ENCODE measurements around the gene ACP4. TPM values are rescaled to one million over a fixed set of nuclear protein-coding genes. Genes with fewer than 3 reads are reported as not detected.
"Not testable (repeated sequence)": the region's sequence is repeated elsewhere in the genome, so short reads cannot be mapped to it uniquely, and the experiment has no call there.

The ACP4 gene
- total RNA-seq, 1 donor from 2014 or later = not detected

DNA sequence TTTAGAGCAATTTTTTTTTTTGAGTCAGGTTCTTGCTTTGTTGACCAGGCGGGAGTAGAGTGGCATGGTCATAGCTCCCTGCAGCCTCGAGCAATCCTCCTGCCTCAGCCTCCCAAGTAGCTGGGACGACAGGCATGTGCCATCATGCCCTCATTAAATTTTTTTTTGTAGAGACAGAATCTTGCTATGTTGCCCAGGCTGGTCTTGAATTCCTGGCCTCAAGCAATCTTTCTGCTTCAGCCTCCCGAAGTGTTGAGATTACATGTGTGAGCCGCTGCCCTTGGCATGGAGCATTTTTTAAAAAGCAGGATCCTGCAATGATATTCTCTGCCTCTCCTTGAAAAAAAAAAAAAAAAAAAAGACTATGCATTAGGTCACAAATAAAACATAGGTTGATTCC lies 14.1 kb upstream of the ACP4 start:
- no peak for DNase-seq (ENCODE audit: extremely low read depth, low read depth, low spot score)

DNA sequence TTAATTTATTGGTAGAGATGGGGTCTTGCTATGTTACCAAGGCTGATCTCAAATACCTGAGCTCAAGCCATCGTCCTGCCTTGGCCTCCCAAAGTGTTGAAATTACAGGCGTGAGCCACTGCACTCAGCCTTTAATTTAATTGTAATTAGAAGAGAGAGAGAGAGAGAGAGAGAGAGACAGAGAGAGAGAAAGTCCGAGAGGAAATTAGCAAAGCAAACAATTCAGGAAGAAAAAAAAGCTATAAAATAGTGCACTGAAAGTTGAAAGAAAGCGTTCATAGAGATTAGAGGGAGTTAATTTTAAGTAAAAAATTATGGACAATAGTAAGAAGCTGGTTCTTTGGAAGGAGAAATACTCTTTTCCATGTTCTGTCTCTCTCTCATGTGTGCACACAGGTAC lies 13.0 kb upstream of the ACP4 start:
- no peak for DNase-seq (ENCODE audit: extremely low read depth, low read depth, low spot score)

DNA sequence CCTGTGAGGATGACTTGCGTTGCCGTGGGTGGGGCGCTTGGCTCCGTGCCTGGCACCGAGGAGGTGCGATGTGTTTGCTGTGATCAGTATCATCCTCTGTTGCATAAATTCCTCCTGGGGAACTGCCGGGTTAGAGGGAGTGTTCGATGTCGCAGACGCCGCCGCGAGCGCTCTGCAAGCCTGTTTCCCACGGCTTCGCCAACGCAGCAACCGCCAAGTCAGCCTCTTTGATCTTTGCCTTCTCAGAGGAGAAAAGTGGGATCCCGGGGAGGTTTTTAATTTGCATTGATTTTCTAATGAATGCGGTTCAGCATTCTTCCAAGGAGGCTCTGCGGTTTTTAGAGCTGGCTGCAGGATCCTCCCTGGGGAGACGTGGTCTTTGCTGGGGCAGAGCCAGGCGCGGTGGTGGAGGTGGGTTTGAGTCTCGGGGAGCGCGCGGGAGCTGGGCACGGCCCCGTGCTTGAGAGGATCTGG lies 12.3 kb upstream of the ACP4 start:
- DNase-seq (ENCODE audit: extremely low read depth, low read depth, low spot score) = no peak

DNA sequence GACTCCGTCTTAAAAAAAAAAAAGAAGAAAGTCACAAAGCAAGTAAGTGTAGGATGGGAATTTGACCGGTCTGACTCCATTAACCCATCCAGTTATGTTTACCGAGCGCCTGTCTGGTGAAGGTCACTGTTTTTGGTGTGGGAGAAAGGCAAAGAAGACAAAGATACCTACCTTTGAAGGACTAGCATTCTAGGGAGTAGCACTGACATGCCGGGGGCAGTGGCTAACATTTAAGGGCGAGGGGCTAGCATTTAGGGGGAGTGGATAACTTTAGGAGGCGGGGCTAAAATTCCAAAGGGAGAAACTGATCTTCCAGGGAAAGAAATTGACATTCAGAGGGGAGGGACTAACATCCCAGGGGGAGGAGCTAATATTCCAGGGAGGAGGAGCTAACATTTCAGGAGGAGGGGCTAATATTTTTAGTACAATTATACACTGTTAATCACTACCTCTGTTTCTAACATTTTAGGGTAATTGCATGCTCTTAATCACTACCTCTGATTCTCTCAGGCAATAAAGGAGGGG lies 11.2 kb upstream of the ACP4 start:
- DNase-seq (ENCODE audit: extremely low read depth, low read depth, low spot score) = no peak

DNA sequence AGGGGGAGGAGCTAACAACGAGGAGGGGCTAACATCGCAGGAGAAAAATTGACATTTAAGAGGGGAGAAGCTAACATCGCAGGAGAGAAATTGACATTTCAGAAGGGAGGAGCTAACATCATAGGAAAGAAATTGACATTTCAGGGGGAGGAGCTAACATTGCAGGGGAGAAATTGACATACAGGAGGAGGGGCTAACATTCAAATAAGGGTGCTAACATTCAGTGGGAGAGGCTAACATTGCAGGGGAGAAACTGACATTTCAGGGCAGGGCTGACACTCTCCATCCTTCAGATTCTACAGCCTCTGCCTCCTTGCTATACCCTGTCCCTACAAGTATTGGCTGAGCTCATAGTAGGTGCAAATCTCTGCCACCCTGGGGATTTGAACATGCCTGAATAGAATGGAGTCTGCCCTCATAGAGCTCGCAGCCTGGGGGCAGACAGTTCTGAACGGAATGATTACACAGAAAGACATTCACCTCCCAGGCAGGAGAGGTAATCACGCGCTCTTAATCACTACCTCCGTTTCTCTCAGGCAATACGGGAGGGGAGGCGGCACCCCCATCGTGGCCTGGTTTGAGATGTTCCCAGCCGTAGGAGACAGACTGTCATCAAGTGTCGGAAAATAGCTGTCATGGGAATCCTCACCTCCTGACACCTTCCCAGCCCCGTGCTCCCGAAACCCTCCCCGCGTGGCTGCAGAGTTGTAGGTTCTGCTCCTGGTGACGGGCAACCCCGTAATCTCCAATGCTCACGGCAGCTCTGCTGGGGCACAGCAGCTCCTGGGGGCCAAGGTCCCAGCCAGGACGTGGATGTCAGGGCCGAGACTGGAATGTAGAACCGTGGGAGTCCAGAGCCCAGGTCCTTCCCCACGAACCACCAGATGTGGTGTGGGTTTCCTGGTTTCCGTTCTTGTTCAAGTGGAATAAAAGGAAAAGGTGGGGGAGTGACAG lies 10.4 kb upstream of the ACP4 start:
- no peak for DNase-seq (ENCODE audit: extremely low read depth, low read depth, low spot score)

DNA sequence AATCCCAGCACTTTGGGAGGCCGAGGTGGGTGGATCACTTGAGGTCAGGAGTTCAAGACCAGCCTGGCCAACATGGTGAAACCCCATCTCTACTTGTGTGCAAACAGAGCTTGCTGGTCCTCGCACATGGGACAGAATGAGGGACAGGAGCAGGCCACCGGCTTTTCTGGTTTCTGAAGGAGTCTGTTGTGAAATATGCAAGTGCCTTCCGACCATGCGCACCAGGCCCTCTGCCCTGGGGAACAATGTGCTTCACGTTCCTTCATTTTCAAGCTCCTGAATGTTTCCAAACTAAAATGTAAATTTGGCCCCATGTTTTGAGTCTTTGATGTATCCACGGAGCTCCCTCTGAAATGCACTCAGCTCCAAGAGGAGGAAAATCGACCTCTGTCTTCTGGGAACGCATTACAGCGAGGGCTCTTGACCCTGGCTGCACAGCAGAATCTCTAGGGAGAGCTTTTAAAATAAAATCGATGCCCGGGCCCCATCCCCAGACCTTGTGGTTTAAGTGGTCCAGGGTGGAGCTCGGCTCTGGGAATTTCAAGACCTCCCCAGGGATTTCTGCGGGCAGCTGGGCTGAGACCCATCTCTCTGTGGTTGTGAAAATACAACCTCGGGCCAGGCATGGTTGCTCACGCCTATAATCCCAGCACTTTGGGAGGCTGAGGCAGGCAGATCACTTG lies 9.3 kb upstream of the ACP4 start:
- no peak for DNase-seq (ENCODE audit: extremely low read depth, low read depth, low spot score)

DNA sequence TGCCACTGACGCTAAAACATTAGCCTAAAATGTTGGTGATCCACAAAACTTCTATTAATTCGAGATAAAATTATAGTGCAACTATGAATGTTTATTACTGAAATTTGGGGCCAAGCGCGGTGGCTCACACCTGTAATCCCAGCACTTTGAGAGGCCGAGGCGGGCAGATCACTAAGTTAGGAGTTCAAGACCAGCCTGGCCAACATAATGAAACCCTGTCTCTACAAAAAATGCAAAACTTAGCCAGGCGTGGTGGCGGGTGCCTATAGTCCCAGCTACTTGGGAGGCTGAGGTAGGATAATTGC lies 6.4 kb upstream of the ACP4 start:
- DNase-seq (ENCODE audit: extremely low read depth, low read depth, low spot score) = not testable (repeated sequence)

DNA sequence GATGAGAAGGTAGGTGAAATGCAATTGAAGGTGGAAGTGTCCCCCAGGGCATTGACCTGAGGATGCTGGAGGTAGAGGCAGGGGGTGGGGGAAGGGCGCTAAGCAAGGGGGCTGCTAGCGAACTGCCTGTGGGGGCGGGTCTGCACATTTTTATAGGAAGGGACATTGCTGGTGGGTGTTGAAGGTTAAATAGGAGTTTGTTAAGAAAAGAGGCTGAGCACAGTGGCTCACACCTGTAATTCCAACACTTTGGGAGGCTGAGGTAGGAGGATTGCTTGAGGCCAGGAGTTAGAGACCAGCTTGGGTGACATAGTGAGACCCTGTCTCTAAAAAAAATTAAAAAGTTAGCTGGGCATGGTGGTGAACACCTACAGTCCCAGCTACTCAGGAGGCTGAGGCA lies 5.5 kb upstream of the ACP4 start:
- DNase-seq (ENCODE audit: extremely low read depth, low read depth, low spot score) = no peak

DNA sequence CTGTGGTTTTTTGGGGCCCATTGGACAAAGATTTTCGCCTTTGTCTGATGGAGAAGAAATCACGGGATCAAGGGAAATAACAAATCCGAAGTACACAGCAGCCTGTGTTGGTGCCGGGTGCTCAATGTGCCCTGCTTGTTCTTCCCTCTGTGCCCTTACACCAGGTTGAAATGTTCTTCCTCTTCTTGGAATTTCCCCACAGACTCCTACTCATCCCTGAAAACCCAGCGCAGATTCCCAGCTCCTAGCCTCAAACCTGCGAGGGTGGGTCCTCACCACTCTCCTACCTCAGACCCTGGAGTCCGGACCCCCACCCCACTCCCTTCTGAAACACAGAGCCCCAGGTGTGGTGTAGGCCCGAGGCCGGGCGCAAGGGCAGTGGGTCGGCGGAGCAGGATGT lies 4.9 kb upstream of the ACP4 start:
- DNase-seq (ENCODE audit: extremely low read depth, low read depth, low spot score) = no peak

DNA sequence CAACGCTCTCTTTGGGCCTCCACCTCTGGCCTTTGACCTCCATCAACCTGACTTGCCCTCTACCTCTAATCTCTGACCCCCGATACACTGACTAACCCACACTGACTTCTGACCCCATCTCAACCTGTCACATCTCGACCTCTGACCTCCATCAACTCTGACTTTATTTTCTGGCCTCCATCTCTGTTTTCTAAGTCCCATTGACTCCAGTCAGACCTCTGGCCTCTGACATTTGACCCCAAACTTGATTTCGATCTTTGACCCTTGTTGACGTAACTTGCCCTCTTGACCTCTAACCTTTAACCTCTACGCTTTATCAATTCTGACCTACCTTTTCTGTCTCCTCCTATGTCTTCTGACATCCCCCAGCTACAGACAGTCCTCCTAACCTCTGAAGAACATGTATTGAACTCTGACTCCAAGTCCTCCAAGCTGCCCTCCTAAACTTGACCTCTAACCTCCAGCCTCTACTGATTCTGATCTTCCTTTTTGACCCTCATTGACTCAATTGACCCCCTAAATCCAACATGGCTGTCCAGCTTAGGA lies 780 bp downstream of the ACP4 start:
- DNase-seq (ENCODE audit: extremely low read depth, low read depth, low spot score) = no peak

DNA sequence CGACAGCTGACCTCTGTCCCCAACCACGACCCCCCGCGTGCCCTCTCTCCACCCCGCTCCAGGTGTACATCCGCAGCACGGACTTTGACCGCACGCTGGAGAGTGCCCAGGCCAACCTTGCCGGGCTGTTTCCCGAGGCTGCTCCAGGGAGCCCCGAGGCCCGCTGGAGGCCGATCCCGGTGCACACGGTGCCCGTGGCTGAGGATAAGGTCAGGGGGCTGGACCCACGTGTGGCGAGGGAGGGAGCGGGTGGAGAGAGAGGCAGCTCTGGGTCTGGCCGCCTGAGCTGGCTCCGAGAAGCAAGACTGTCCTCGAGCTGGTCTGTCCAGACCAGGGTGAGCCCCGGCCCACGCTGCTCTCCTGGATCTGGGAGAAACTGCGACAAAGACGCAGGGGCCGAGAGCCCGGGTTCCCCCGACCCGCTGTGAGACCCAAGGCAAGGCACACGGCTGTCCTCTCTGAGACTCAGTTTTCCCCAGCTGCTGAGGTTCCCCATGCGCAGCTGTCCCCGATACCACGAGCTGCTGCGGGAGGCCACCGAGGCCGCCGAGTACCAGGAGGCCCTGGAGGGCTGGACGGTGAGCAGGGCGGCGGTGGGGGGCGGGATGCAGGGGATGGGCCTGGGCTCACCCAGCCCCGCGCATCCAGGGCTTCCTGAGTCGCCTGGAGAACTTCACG lies 1.5 kb downstream of the ACP4 start:
- no peak for DNase-seq (ENCODE audit: extremely low read depth, low read depth, low spot score)

DNA sequence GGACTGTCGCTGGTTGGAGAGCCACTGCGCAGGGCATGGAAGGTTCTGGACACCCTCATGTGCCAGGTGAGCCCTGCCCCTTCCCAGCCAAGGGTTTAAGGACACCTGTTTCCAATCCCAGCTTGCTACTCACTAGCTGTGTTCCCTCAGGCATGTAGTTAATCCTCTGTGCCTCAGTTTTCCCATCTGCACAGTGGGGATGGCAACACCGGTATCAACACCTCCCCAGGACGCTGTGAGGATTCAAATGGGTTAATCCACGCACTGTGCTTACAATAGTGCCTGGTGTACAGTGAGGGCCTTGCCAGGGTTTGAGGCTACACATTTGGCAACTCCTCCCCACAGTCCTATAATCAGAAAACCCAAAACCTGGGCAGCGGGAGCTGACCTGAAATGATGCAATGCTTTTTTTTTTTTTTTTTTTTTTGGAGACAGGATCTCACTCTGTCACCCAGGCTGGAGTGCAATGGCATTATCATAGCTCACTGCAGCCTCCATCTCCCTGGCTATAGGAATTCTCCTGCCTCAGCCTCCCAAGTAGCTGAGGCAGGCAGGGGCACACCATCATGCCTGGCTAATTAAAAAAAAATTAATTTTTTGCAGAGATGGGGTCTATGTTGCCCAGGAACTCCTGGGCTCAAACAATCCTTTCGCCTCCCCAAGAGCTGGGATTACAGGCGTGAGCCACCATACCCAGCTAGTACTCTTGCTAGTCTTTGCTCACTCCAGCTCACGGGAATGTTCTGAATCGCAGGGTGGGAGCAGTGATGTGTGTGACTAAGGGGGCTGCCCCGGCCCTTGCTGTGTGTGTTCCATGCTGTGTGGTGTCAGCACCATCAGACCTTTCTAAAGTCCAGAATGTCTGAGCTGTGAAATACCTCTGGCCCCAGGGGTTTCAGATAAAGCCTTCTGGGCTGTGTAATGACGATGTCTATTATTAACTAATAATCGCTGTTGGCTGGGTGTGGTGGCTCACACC lies 2.3 kb downstream of the ACP4 start:
- no peak for DNase-seq (ENCODE audit: extremely low read depth, low read depth, low spot score)

DNA sequence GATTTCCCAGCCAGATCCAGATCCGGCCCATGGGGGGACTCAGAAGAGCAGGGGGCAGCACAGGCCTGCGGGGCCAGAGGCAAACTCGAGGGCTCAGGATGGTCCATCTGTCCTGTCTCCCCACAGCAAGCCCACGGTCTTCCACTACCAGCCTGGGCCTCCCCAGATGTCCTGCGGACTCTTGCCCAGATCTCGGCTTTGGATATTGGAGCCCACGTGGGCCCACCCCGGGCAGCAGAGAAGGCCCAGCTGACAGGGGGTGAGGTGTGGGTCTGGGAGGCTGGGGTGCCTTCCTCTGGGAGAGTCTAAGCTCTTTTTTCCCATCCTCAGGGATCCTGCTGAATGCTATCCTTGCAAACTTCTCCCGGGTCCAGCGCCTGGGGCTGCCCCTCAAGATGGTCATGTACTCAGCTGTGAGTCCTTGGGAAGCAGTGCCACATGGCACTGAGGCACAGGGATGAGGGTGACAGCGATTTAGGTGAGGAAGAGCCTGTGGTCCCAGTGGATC lies 3.4 kb downstream of the ACP4 start:
- DNase-seq (ENCODE audit: extremely low read depth, low read depth, low spot score) = no peak

DNA sequence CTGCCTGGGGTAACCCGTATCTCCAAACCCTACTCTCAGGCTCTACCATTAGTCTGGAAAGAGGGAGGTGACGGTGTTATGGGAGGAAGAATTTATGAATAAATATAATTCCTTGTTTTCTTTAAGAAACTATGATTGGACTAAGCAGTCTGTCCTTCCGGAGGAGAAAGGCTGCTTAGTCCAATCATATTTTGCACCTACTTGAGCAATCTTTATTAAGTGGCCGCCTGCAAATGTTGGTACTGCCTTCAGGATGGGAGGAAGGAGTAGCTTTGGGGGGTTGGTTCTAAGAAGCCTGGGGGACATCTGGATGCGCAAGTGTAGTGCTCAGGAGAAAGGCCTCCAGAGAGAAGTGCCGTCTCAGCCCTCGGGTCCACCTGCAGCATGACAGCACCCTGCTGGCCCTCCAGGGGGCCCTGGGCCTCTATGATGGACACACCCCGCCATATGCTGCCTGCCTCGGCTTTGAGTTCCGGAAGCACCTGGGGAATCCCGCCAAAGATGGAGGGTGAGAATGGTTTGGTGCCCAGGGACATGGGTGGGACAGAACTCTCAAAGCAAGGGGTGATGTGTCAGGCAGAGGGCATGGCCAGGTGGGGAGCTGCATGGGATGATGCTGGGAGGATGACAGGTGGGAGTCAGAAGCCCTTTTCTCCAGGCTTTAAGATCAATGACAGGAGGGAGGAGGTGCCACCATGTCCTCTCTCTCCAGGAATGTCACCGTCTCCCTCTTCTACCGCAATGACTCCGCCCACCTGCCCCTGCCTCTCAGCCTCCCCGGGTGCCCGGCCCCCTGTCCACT lies 4.1 kb downstream of the ACP4 start:
- DNase-seq (ENCODE audit: extremely low read depth, low read depth, low spot score) = no peak

DNA sequence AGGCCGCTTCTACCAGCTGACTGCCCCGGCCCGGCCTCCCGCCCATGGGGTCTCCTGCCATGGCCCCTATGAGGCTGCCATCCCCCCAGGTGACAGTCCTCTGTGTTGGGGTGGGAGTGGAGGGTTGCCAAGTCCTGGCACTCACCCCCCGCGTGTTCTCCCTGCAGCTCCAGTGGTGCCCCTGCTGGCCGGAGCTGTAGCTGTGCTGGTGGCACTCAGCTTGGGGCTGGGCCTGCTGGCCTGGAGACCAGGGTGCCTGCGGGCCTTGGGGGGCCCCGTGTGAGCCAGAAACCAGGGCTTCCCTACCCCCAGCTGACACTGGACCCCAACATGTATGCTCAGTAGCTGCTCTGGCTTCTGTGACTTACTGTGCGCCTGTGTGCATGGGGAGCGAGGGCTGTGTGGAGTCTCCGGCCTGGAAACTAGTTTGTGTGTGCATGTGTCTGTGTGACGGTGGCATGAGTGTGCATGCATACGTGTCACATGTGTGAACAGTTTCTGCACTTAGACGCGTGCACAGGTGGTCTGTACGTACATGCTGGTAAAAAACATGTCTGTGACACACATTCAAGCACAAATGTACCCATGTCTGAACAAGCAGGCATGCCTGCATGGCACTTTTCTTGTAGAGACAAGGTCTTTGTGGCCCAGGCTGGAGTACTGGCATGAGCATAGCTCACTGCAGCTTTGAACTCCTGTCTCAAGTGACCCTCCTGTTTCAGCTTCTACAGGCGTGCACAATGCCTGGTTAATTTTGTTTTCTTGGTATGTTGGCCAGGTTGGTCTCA lies 4.9 kb downstream of the ACP4 start:
- DNase-seq (ENCODE audit: extremely low read depth, low read depth, low spot score) = no peak

DNA sequence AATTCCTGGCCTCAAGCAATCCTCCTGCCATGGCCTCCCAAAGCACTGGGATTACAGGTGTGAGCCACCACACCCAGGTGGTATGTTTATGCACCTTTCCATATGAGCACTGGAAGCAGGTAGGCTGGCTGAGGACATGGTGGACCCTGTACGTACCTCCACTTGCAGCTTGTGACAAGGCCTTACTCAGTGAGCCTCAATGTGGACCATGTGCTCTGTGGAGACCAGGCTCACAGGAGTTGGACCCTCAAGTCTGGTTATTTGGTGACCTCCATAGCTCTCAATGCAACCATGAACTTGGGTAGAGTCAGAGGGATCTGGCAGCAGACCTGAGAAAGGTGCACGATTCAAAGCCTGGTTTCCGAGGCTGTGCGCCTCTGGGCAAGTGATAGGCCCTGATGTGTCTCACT lies 5.5 kb downstream of the ACP4 start:
- DNase-seq (ENCODE audit: extremely low read depth, low read depth, low spot score) = no peak

DNA sequence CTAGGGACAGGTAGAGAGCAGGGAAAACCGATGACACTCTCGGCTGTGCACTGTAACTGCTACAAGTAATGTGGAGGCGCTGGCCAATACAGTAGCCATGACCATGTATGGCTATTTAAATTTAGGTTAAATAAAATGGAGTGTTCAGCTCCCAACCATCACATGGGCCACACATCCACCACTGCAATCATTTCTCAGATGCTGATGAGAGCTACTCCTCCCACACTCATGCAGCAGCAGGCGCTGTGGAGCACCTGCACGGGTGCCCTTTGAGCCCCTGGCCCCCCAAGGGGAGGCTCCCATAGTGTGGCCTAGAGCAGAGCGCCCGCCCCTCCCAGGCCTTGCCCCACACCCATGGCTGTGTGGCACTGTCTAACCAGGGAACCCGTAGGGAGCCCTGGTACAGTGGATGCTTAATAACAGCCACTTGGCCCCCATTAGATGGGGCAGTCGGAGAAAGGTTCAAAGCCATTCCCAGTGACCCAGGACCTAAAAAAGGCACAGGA lies 6.0 kb downstream of the ACP4 start:
- DNase-seq (ENCODE audit: extremely low read depth, low read depth, low spot score) = no peak

Data from glomerular endothelial cell (primary cell).